ENCODE data around the gene AKIP1. TPM values are rescaled to one million over a fixed set of nuclear protein-coding genes. Genes with fewer than 3 reads are reported as not detected.

AKIP1 gene
- total RNA-seq, 1 donor from 2014 or later: 11.4 TPM

GRCh38 chr11:8964324-8965320 is 53.6 kb downstream of the AKIP1 start, which contains the start of gene TMEM9B:
Gene TMEM9B, minus strand, starts transcription at chr11:8964442. Its CDS starts 129 bp downstream, at chr11:8964313.
- peak within 1 kb of the TSS; percentile 95 to 97 for H3K27ac ChIP-seq
- H3K4me1 ChIP-seq: peaks cover 0 to 12% of the 10 kb centered on the region in 2 donors
- no peak for TF ChIP-seq CTCF (IDR thresholded peaks at IDR 0.05)
- no peaks in the 10 kb centered on the region for H3K27me3 ChIP-seq
- peak within 1 kb of the TSS; percentile 83 to 88 for H3K4me3 ChIP-seq
- H3K9me3 ChIP-seq: no peaks in the 10 kb centered on the region
- H3K36me3 ChIP-seq: no peaks in the 10 kb centered on the region
- intact Hi-C loops (cut with DNase I): loop anchor here (1.0 to 5.0 kb wide), 5 partner anchors 38 to 282 kb away; partner anchors contain the start of genes AKIP1, RPL27A and TRIM66
- peak; percentile 61 to 95 for DNase-seq (ENCODE audit: low spot score in 2 of 2)

- H3K27me3 ChIP-seq: no peaks in the 10 kb centered on the region
- no peak for TF ChIP-seq CTCF (IDR thresholded peaks at IDR 0.05)
- no peaks in the 10 kb centered on the region for H3K36me3 ChIP-seq
- no peak for DNase-seq (ENCODE audit: low spot score in 2 of 2)
- H3K4me3 ChIP-seq: no peak overlapping the region
- H3K27ac ChIP-seq: no peak overlapping the region
- H3K4me1 ChIP-seq: peaks cover 0 to 12% of the 10 kb centered on the region in 2 donors
- no peaks in the 10 kb centered on the region for H3K9me3 ChIP-seq
- intact Hi-C loops (cut with DNase I): no loop called here
Observed at GRCh38 chr11:8967184-8967583, 56.2 kb downstream of the AKIP1 start.

Other genes with a start within 250 kb of the AKIP1 start
- gene TRIM66, start 228.5 kb upstream of the AKIP1 start, total RNA-seq: 3.9 TPM
- 789 TPM for gene RPL27A, start 228.4 kb upstream of the AKIP1 start, total RNA-seq
- gene C11orf16, start 21.8 kb downstream of the AKIP1 start, total RNA-seq: not detected
- gene ASCL3, start 31.8 kb downstream of the AKIP1 start, total RNA-seq: not detected
- gene TMEM9B, start 53.3 kb downstream of the AKIP1 start, total RNA-seq: 42.4 TPM
- 7.7 TPM for gene NRIP3, start 92.8 kb downstream of the AKIP1 start, total RNA-seq
- 1.1 TPM for gene SCUBE2, start 180.4 kb downstream of the AKIP1 start, total RNA-seq

Measured in ascending aorta (tissue), 2 donors.